ELR (cell line): ENCODE data around the gene CLCN3.
"Not testable (repeated sequence)": the region's sequence is repeated elsewhere in the genome, so short reads cannot be mapped to it uniquely, and the experiment has no call there.

ENCODE experiments used
- DNase-seq: peaks from one replicate; pipeline ENCODE4 v3.0.0-alpha.2; 2015; ENCODE audit warnings: low read depth

The CLCN3 gene

DNA sequence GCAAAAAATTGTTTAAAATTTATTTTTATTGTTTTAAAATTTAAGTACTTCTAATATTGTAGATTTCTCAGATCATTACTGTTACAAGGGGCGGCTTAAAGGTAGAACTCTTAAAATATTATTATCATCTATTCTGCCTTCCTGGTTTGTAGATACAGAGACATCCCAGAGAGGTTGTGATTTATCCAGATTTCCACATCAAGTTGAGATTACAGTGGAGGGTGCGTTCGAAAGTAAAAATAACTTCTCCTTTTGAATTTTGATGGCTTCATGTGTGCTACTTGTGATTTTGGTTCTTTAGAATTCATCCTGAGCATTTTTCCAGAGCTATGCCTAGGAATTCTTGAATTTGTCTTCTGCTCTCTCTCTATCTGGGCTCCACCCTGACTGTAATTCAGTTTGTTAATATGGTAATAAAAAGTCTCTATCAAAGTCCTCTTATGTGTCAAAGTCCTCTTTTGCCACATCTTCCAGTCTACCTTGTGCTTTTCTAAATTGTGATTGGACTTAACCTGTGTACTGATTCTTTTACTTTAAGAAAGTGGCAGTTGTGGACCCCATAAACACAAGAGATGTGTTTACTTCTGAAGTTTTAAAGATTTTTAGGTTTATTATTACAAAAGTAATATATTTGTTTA, 37.2 kb downstream of the CLCN3 start:
- DNase-seq: no peak

DNA sequence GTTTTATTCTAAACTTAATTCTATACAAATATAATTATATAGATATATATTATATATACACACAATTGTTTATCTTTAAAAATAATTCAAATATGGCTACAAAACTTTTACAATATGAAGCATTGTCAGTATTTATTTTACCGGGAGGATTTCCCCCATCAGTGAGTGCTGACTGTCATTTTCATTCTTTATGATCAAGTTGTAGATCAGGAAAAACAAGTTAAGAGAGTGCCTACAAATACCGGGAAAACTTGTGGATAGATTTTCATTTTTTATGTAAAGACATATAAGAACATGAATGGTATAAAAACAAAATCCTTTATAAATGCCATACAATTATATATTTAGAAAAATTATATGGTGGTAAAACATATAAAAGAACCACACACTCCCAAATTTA, 37.8 kb downstream of the CLCN3 start:
- no peak for DNase-seq

DNA sequence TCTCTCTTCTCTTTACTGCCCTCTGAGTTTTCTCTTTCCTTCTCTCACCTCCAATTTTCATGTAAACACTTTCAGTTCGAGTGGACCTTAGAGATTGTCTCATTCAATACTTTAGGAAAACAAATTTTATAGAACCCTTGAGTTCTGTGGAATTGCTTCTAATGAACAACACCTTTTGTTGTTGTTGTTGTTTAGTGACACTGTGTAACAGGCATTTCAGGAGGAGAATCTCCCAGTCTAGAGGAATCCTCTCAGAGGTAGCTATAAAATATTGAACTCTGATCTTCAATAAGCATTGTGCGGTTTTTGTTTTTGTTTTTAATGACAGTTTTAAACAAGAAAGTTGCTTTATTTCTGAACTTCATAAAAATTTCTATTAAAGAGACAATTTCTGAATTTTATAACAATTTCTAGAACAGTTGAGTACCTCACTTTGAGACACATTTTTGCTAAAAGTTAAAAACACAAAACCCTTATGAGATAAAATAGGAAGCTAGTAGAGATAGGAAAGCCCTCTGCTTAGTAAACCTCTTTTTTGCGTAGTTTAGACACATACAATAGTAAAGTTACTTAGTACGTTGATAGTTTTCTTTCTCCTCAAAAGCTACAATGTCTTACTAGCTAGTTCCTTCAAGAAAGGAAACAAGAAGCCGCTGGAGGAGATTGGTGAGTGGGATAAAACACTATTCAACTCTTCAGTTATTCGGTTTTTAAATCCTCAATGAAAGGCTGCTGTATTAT, 38.8 kb downstream of the CLCN3 start:
- peak; percentile 4 for DNase-seq

GRCh38 chr4:169659716-169660670, 39.6 kb downstream of the CLCN3 start:
- peak; percentile 99 for DNase-seq

DNA sequence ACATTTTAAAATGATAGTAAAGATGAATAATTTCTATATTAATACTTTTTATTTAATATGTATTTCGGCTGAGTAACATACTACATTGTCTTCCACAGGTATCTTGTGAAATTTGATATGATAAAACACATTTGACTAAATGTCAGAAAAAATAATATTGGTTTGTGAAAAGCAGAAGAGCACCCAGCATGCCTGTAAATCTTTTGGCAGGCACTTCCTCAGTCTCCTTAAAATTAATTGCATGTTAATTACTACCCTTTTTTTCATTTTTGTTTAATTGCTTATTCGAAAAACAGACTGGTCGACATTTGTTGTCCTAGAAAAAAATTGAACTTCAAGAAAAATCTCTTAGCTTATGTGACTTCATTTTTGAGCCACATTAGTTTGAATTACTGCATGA, 40.6 kb downstream of the CLCN3 start:
- no peak for DNase-seq

DNA sequence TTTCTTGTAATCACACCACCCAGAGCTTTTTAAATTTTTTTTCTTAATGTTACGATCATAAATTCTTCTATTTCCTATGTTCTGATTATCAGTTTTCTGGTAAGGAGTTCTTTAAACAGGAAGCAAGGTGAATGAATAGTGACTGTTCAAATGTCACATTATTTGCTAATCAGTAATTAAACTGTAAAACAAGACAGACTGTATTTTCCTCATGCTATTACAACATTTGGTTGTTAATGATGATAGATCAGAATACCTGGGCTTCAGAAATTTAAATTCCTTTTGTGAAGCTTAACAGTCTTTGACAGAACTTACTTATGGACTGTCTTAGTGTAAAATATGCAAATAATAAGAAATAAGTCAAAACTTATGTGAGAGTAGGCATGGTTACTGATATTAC, 41.4 kb downstream of the CLCN3 start:
- no peak for DNase-seq

GRCh38 chr4:169662206-169662605, 41.8 kb downstream of the CLCN3 start:
- no peak for DNase-seq

DNA sequence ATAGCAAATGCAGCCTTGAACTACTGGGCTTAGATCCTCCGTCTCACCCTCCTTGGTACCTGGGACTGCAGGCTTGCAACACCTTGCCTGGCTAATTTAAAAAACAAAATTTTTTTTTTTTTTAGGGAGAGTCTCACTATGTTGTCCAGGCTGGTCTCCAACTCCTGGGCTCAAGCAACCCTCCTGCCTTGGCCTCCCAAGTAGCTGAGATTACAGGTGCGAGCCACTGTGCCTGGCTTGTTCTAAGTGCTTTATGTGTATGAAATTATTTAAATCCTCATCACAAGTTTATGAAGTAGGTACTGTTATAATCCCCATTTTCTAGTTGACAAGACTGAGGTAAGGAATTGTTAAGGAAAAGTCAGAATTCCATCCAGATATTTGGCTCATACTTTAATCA, 43.0 kb downstream of the CLCN3 start:
- DNase-seq: no peak

DNA sequence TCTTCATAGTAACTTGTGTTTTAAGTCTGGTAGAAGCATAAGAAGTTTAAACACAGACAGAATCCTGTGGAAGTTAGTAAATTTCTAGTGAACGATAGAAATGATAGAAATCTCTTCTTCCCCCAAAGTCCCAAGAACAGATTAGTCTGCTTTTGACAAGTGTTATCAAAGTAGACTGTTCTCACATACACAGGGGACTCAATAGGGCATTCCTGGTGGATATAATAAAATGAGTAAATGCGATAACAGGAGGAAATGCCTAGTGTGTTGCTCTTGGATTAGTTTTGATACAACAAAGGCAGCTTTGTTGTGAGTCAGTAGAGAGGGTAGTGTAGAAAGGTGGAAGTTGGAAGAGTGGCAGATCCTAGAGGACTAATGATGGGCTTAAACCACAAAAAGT, 43.5 kb downstream of the CLCN3 start:
- peak; percentile 24 for DNase-seq

DNA sequence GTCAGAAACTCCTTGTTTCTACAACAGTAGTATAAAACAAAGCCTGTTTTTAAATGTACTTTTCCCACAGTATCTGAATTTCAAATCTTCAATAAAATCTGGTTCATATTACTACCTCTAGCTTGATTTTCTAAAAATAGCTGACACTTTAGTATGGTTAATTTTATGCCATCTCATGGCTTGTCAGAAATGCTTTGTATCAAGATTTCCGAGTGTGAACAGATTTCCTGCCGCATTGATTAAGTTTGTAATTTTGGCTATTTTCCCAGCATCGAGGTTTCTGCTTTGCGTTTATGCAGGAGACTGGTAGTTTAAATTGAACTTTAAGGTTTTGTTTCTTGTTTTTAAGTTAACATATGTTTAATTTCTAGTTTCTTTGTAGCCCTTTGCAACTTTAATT, 44.2 kb downstream of the CLCN3 start:
- no peak for DNase-seq

- DNase-seq: no peak
Observed at GRCh38 chr4:169665046-169665737, 44.8 kb downstream of the CLCN3 start.

- DNase-seq: no peak
Observed at GRCh38 chr4:169668069-169668721, 47.8 kb downstream of the CLCN3 start.

DNA sequence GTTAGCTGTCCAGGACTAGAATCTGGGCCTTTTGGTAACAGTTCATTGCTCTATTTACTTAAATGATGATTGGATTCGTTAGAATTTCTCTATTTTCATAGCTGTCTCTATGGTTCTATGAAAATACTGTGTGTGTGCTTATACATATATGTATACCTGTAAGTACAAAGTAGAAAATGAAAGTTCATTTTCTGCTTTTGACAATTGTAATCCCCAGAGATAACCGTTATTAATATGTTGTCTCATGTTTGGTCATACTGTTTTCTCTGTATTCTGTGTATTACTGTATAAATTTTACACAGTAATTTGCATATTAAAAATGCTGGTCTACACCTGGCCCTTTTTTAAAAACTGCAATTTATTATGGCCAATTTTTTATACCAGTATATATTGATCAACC, 55.4 kb downstream of the CLCN3 start:
- DNase-seq: no peak

DNA sequence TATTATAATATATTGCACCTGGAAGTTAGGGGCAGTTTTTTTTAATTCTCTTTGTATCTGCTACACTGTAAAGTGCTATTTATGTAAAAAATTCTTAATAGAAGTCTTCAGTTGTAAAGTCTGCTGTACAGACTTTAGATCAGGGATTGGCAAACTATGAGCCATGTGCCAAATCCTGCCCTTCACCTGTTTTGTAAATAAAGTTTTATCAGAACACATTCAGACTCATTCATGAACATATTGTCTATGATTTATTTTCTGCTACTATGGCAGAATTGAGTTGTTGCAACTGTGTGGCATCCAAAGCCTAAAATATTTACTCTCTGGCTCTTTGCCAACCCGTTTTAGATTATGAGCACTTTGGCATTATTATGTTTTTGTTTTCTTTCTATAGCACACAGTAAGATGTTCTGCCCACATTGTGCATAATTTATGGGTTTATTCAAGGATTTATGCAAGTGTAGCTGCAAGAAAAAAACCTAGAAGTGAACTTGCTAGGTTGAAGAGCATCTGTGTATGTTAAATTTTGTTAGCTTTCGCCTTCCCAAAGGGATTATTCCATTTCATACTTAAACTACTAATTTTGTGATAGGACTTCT, 56.9 kb downstream of the CLCN3 start:
- DNase-seq: no peak

DNA sequence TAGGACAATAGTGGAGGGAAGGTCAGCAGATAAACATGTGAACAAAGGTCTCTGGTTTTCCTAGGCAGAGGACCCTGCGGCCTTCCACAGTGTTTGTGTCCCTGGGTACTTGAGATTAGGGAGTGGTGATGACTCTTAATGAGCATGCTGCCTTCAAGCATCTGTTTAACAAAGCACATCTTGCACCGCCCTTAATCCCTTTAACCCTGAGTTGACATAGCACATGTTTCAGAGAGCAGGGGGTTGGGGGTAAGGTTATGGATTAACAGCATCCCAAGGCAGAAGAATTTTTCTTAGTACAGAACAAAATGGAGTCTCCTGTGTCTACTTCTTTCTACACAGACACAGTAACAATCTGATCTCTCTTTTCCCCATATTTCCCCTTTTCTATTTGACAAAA, 58.1 kb downstream of the CLCN3 start:
- not testable (repeated sequence) for DNase-seq

DNA sequence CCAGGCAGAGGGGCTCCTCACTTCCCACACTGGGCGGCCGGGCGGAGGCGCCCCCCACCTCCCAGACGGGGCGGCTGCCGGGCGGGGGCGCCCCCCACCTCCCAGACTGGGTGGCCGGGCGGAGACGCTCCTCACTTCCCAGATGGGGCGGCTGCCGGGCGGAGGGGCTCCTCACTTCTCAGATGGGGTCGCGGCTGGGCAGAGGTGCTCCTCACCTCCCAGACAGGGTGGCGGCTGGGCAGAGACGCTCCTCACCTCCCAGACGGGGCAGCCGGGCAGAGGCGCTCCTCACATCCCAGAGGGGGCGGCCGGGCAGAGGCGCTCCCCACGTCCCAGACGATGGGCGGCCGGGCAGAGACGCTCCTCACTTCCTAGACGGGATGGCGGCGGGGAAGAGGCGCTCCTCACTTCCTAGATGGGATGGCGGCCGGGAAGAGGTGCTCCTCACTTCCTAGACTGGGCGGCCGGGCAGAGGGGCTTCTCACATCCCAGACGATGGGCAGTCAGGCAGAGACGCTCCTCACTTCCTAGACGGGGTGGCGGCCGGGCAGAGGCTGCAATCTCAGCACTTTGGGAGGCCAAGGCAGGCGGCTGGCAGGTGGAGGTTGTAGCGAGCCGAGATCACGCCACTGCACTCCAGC, 58.7 kb downstream of the CLCN3 start:
- DNase-seq: not testable (repeated sequence)

DNA sequence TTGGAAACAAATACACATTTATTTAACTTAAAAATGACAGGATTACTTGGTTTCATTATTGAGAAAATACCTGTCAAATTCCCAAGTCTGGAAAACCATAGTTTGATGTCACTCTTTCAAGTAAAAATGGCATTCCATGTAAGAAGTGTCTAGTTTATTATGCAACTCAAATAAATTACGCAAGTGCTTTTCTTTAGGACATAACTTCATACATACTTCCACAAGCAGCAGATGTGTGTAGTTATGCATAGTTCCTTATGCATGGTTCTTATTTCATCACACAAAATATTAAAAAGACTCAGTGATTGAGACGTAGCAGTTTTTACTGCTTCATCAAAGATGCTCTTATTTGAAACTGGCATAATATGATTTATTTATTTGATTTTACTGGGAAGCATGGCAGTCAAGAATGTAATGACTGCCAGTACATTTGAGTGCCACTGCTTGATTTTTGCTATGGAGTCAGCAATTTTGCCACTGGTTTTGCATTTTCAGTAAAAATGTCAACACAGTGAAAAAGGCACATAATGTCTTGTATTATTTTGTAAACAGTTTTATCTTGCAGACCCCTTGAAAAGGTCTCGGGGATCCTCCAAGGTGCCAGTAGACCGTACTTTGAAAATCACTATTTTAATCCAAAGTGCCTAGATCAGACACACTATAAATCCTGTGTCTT, 62.1 kb downstream of the CLCN3 start:
- DNase-seq: no peak

- no peak for DNase-seq
Observed at GRCh38 chr4:169689681-169690080, 69.3 kb downstream of the CLCN3 start.

DNA sequence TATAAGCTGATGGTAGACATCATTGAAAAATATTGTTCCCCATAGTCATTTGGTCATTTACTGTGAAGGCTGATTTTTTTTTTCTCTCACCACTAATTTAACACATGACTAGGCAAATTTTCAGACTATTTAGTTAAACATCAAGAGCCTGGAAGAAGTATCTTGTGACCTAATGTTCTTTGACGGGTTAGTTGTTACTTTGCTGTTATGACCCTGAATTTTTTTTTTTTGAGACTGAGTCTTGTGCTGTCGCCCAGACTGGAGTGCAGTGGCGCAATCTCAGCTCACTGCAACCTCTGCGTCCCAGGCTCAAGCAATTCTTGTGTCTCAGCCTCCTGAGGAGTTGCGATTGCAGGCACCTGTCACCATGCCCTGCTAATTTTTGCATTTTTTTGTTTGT, 70.4 kb downstream of the CLCN3 start:
- no peak for DNase-seq

- no peak for DNase-seq
Observed at GRCh38 chr4:169698331-169698730, 78.0 kb downstream of the CLCN3 start.
